WTC11 (cell line): ENCODE results near the gene GALE. TPM values are rescaled to one million over a fixed set of nuclear protein-coding genes. Genes with fewer than 3 reads are reported as not detected.

ENCODE experiments used
- ATAC-seq: fragments of 200-7000 bp; cut with Tn5 transposase; 2 replicates; pipeline ENCODE4 v1.10.0; 2021; ENCODE audit warnings: mild to moderate bottlenecking, moderate library complexity
- CTCF ChIA-PET: fragments of 300-600 bp; sonication (Branson Sonifier 250); formaldehyde crosslinking; loops from one replicate; lab custom pipeline; 2021; ENCODE audit warnings: antibody characterized with exemption; lab: Charles Lee
- POLR2A ChIA-PET: fragments of 350-600 bp; sonication (Branson Sonifier 250); formaldehyde crosslinking; loops from one replicate; lab custom pipeline; 2021; ENCODE audit warnings: antibody characterized with exemption; lab: Charles Lee
- DNase-seq: peaks from one replicate; pipeline ENCODE4 v3.0.0; 2021; ENCODE audit warnings: low spot score
- H3K27ac Mint-ChIP-seq: 2 replicates; pipeline ENCODE4 v1.8.0; 2021; ENCODE audit warnings: mixed read lengths
- H3K27me3 Mint-ChIP-seq: 2 replicates; pipeline ENCODE4 v1.8.0; 2021; ENCODE audit warnings: low read depth, mild to moderate bottlenecking, moderate library complexity, mixed read lengths
- H3K36me3 Mint-ChIP-seq: 2 replicates; pipeline ENCODE4 v1.8.0; 2021; ENCODE audit warnings: mixed read lengths
- H3K4me1 Mint-ChIP-seq: 2 replicates; pipeline ENCODE4 v1.8.0; 2022; ENCODE audit warnings: mixed read lengths
- H3K4me3 Mint-ChIP-seq: 2 replicates; pipeline ENCODE4 v1.8.0; 2021; ENCODE audit warnings: mild to moderate bottlenecking, moderate library complexity, mixed read lengths
- H3K9me3 Mint-ChIP-seq: 2 replicates; pipeline ENCODE4 v1.8.0; 2021; ENCODE audit warnings: mixed read lengths
- ATF1 ChIP-seq: sonication (generic); formaldehyde crosslinking; IDR thresholded peaks from 2 replicates; pipeline ENCODE4 v1.8.1; 2023; ENCODE audit warnings: mild to moderate bottlenecking, moderate library complexity, missing genetic modification reagents
- CBFB ChIP-seq: sonication (generic); formaldehyde crosslinking; IDR thresholded peaks from 2 replicates; pipeline ENCODE4 v1.8.1; 2022; ENCODE audit warnings: mild to moderate bottlenecking, low read depth, missing genetic modification reagents
- CREB1 ChIP-seq: sonication (generic); formaldehyde crosslinking; IDR thresholded peaks from 2 replicates; pipeline ENCODE4 v1.8.0; 2023; ENCODE audit warnings: mild to moderate bottlenecking, missing genetic modification reagents
- EMX1 ChIP-seq: fragments of 250-450 bp; sonication (Bioruptor Pico); IDR thresholded peaks from 2 replicates; pipeline ENCODE4 v1.8.0; 2021; ENCODE audit warnings: mild to moderate bottlenecking
- FOXK1 ChIP-seq: sonication (generic); formaldehyde crosslinking; IDR thresholded peaks from 2 replicates; pipeline ENCODE4 v1.8.0; 2022; ENCODE audit warnings: mild to moderate bottlenecking, moderate library complexity, missing genetic modification reagents
- JUN ChIP-seq: sonication (generic); formaldehyde crosslinking; IDR thresholded peaks from 2 replicates; pipeline ENCODE4 v1.8.0; 2023; ENCODE audit warnings: mild to moderate bottlenecking, missing genetic modification reagents
- NFATC4 ChIP-seq: fragments of 250-450 bp; sonication (Bioruptor Pico); IDR thresholded peaks from 2 replicates; pipeline ENCODE4 v1.9.0; 2021; ENCODE audit warnings: mild to moderate bottlenecking
- NR3C1 ChIP-seq: sonication (generic); formaldehyde crosslinking; conservative IDR thresholded peaks from 2 replicates; pipeline ENCODE4 v1.8.1; 2023; ENCODE audit warnings: low read depth, mild to moderate bottlenecking, missing genetic modification reagents
- SP1 ChIP-seq: sonication (generic); formaldehyde crosslinking; conservative IDR thresholded peaks from 2 replicates; pipeline ENCODE4 v1.8.1; 2022; ENCODE audit warnings: missing genetic modification reagents
- TEAD1 ChIP-seq: sonication (generic); formaldehyde crosslinking; IDR thresholded peaks from 2 replicates; pipeline ENCODE4 v1.8.0; 2022; ENCODE audit warnings: mild to moderate bottlenecking, missing genetic modification reagents
- ZBTB21 ChIP-seq: sonication (generic); formaldehyde crosslinking; IDR thresholded peaks from 2 replicates; pipeline ENCODE4 v1.8.1; 2023; ENCODE audit warnings: mild to moderate bottlenecking, missing genetic modification reagents, borderline replicate concordance
- ZNF121 ChIP-seq: sonication (generic); formaldehyde crosslinking; IDR thresholded peaks from 2 replicates; pipeline ENCODE4 v1.8.0; 2023; ENCODE audit warnings: missing genetic modification reagents
- total RNA-seq: library from RNA; stranded (reverse); gene quantifications from 3 replicates; pipeline ENCODE4 v1.2.3, GENCODE V29; 2021
- TF ChIP-seq, protein P1 (sequence below): sonication (generic); formaldehyde crosslinking; IDR thresholded peaks from 2 replicates; pipeline ENCODE4 v1.8.1; 2022; ENCODE audit warnings: low read depth, mild to moderate bottlenecking, moderate library complexity, missing genetic modification reagents, borderline replicate concordance
- TF ChIP-seq, protein P2 (sequence below): fragments of 200-600 bp; IDR thresholded peaks from 2 replicates; pipeline ENCODE4 v1.8.0; 2022; ENCODE audit warnings: antibody characterized with exemption
- TF ChIP-seq, protein P3 (sequence below): sonication (generic); formaldehyde crosslinking; IDR thresholded peaks from 2 replicates; pipeline ENCODE4 v1.8.1; 2023; ENCODE audit warnings: mild to moderate bottlenecking, missing genetic modification reagents
- TF ChIP-seq, protein P4 (sequence below): sonication (generic); formaldehyde crosslinking; IDR thresholded peaks from 2 replicates; pipeline ENCODE4 v1.8.0; 2022; ENCODE audit warnings: mild to moderate bottlenecking, missing genetic modification reagents
- TF ChIP-seq, protein P5 (sequence below): sonication (generic); formaldehyde crosslinking; IDR thresholded peaks from 2 replicates; pipeline ENCODE4 v1.8.1; 2022; ENCODE audit warnings: missing genetic modification reagents, borderline replicate concordance
- TF ChIP-seq, protein P6 (sequence below): sonication (generic); formaldehyde crosslinking; conservative IDR thresholded peaks from 2 replicates; pipeline ENCODE4 v1.8.1; 2022; ENCODE audit warnings: mild to moderate bottlenecking, missing genetic modification reagents

GALE gene
- total RNA-seq, 1 experiment from 2014 or later: 30.3 TPM

DNA sequence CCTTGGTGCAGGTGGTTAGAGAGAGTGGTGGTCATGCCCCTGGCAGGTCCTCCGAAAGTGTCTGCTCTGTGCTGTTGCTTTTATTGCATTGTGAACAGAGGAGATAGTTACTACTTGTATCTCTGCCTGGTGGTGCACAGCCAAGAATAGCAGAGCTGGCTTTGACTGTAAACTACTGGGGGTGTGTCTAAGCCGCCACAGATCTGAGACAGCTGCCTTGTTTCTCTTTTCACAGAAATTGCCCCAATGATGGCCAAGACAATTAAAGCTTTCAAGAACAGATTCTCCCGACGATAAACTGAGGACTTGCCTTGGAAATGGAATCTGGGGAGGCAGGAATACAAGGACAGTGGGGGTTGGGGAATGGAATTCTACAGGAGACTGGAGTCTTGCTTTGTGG is 41.3 kb downstream of the GALE start:
- no peak for TF ChIP-seq CBFB (CRISPR knock-in tag)
- TF ChIP-seq SP1 (CRISPR knock-in tag): no peak
- no peak for TF ChIP-seq CREB1 (CRISPR knock-in tag)
- no peak for TF ChIP-seq ZNF121 (CRISPR knock-in tag)
- no peak for TF ChIP-seq JUN
- TF ChIP-seq, protein P1, sequence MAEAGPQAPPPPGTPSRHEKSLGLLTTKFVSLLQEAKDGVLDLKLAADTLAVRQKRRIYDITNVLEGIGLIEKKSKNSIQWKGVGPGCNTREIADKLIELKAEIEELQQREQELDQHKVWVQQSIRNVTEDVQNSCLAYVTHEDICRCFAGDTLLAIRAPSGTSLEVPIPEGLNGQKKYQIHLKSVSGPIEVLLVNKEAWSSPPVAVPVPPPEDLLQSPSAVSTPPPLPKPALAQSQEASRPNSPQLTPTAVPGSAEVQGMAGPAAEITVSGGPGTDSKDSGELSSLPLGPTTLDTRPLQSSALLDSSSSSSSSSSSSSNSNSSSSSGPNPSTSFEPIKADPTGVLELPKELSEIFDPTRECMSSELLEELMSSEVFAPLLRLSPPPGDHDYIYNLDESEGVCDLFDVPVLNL (CRISPR knock-in tag): no peak
- TF ChIP-seq NFATC4 (CRISPR knock-in tag): no peak
- TF ChIP-seq, protein P2, sequence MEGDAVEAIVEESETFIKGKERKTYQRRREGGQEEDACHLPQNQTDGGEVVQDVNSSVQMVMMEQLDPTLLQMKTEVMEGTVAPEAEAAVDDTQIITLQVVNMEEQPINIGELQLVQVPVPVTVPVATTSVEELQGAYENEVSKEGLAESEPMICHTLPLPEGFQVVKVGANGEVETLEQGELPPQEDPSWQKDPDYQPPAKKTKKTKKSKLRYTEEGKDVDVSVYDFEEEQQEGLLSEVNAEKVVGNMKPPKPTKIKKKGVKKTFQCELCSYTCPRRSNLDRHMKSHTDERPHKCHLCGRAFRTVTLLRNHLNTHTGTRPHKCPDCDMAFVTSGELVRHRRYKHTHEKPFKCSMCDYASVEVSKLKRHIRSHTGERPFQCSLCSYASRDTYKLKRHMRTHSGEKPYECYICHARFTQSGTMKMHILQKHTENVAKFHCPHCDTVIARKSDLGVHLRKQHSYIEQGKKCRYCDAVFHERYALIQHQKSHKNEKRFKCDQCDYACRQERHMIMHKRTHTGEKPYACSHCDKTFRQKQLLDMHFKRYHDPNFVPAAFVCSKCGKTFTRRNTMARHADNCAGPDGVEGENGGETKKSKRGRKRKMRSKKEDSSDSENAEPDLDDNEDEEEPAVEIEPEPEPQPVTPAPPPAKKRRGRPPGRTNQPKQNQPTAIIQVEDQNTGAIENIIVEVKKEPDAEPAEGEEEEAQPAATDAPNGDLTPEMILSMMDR: no peak
- no peak for TF ChIP-seq EMX1 (CRISPR knock-in tag)
- no peak for TF ChIP-seq FOXK1 (CRISPR knock-in tag)
- TF ChIP-seq, protein P3, sequence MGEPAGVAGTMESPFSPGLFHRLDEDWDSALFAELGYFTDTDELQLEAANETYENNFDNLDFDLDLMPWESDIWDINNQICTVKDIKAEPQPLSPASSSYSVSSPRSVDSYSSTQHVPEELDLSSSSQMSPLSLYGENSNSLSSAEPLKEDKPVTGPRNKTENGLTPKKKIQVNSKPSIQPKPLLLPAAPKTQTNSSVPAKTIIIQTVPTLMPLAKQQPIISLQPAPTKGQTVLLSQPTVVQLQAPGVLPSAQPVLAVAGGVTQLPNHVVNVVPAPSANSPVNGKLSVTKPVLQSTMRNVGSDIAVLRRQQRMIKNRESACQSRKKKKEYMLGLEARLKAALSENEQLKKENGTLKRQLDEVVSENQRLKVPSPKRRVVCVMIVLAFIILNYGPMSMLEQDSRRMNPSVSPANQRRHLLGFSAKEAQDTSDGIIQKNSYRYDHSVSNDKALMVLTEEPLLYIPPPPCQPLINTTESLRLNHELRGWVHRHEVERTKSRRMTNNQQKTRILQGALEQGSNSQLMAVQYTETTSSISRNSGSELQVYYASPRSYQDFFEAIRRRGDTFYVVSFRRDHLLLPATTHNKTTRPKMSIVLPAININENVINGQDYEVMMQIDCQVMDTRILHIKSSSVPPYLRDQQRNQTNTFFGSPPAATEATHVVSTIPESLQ (CRISPR knock-in tag): no peak
- TF ChIP-seq ATF1: no peak
- TF ChIP-seq, protein P4, sequence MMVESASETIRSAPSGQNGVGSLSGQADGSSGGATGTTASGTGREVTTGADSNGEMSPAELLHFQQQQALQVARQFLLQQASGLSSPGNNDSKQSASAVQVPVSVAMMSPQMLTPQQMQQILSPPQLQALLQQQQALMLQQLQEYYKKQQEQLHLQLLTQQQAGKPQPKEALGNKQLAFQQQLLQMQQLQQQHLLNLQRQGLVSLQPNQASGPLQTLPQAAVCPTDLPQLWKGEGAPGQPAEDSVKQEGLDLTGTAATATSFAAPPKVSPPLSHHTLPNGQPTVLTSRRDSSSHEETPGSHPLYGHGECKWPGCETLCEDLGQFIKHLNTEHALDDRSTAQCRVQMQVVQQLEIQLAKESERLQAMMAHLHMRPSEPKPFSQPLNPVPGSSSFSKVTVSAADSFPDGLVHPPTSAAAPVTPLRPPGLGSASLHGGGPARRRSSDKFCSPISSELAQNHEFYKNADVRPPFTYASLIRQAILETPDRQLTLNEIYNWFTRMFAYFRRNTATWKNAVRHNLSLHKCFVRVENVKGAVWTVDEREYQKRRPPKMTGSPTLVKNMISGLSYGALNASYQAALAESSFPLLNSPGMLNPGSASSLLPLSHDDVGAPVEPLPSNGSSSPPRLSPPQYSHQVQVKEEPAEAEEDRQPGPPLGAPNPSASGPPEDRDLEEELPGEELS (CRISPR knock-in tag): no peak
- TF ChIP-seq, all 79 proteins: peak for 0
- no peak for DNase-seq
- H3K36me3 Mint-ChIP-seq: peaks cover 67% of the 10 kb centered on the region

DNA sequence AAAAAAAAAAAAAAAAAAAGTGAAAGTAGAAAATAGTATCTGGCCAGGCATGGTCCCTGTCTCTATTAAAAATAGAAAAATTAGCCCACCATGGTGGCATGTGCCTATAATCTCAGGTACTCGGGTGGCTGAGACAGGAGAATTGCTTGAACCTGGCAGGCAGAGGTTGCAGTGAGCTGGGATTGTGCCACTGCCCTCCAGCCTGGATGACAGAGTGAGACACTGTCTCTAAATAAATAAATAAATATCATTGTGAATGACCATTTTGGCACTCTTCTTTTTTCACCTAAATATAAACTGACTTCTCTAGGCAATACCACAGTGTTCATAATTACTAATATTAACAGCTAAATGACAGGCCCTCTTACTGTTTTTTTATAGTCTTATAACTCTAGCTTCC is 42.7 kb downstream of the GALE start:
- H3K4me3 Mint-ChIP-seq: no peak overlapping the region
- no peak for ATAC-seq
- H3K27ac Mint-ChIP-seq: no peak overlapping the region
- H3K27me3 Mint-ChIP-seq: no peaks in the 10 kb centered on the region
- DNase-seq: no peak
- TF ChIP-seq, protein P5, sequence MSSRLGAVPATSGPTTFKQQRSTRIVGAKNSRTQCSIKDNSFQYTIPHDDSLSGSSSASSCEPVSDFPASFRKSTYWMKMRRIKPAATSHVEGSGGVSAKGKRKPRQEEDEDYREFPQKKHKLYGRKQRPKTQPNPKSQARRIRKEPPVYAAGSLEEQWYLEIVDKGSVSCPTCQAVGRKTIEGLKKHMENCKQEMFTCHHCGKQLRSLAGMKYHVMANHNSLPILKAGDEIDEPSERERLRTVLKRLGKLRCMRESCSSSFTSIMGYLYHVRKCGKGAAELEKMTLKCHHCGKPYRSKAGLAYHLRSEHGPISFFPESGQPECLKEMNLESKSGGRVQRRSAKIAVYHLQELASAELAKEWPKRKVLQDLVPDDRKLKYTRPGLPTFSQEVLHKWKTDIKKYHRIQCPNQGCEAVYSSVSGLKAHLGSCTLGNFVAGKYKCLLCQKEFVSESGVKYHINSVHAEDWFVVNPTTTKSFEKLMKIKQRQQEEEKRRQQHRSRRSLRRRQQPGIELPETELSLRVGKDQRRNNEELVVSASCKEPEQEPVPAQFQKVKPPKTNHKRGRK (CRISPR knock-in tag): no peak
- no peak for TF ChIP-seq ZBTB21 (CRISPR knock-in tag)
- TF ChIP-seq NR3C1 (CRISPR knock-in tag): no peak
- TF ChIP-seq, protein P6, sequence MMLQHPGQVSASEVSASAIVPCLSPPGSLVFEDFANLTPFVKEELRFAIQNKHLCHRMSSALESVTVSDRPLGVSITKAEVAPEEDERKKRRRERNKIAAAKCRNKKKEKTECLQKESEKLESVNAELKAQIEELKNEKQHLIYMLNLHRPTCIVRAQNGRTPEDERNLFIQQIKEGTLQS (CRISPR knock-in tag): no peak
- no peak for TF ChIP-seq TEAD1 (CRISPR knock-in tag)
- no peak for TF ChIP-seq NFATC4 (CRISPR knock-in tag)
- TF ChIP-seq, all 79 proteins: peak for 0
- POLR2A ChIA-PET: interaction anchor here (0.7 kb wide), 1 partner anchor 458 kb away, joined by 3 read pairs; no protein-coding TSS in a partner anchor
- CTCF ChIA-PET: interaction anchor here (1.4 kb wide), 1 partner anchor 14 kb away, joined by 4 read pairs; no protein-coding TSS in a partner anchor
- H3K36me3 Mint-ChIP-seq: peaks cover 81% of the 10 kb centered on the region
- no peaks in the 10 kb centered on the region for H3K4me1 Mint-ChIP-seq
- H3K9me3 Mint-ChIP-seq: no peaks in the 10 kb centered on the region

More for the DNA sequence above, 41.3 kb downstream of the GALE start:
- ChIA-PET CTCF (interaction anchor here (1.8 kb wide), 1 partner anchor 13 kb away, joined by 11 read pairs; no protein-coding TSS in a partner anchor), POLR2A (no interaction called here)
- no peak for ATAC-seq
- Mint-ChIP-seq H3K27me3 (no peaks in the 10 kb centered on the region), H3K4me3 (no peak overlapping the region), H3K9me3 (no peaks in the 10 kb centered on the region), H3K4me1 (no peaks in the 10 kb centered on the region), H3K27ac (no peak overlapping the region)
